Chondrocyte (in vitro differentiated cells): ENCODE measurements around the gene PPP4C. TPM values are rescaled to one million over a fixed set of nuclear protein-coding genes. Genes with fewer than 3 reads are reported as not detected.
A peak's percentile ranks its signal among the peaks of the same experiment; 100 is the strongest.

Experiments used
- DNase-seq: peaks from one replicate; pipeline ENCODE4 v3.0.0; 2021; ENCODE audit warnings: mixed read lengths, low spot score
- H3K27ac Mint-ChIP-seq: one replicate; pipeline ENCODE4 v1.8.0; 2021; ENCODE audit warnings: mild to moderate bottlenecking, moderate library complexity, mixed read lengths; ENCODE audit not compliant: unreplicated experiment
- H3K27me3 Mint-ChIP-seq: 2 replicates; pipeline ENCODE4 v1.8.0; 2021; ENCODE audit warnings: low read depth, mixed read lengths
- H3K36me3 Mint-ChIP-seq: 2 replicates; pipeline ENCODE4 v1.8.0; 2021; ENCODE audit warnings: low read depth, mixed read lengths
- H3K4me1 Mint-ChIP-seq: 2 replicates; pipeline ENCODE4 v1.8.0; 2021; ENCODE audit warnings: low read depth, mild to moderate bottlenecking, mixed read lengths
- H3K4me3 Mint-ChIP-seq: one replicate; pipeline ENCODE4 v1.8.0; 2021; ENCODE audit warnings: mild to moderate bottlenecking, moderate library complexity, mixed read lengths; ENCODE audit not compliant: unreplicated experiment
- H3K9me3 Mint-ChIP-seq: 2 replicates; pipeline ENCODE4 v1.8.0; 2021; ENCODE audit warnings: low read depth, mixed read lengths
- CTCF ChIP-seq: fragments of 200-600 bp; sonication (generic); IDR thresholded peaks from 2 replicates; pipeline ENCODE4 v1.5.0; 2021; ENCODE audit warnings: antibody characterized with exemption, mild to moderate bottlenecking, moderate library complexity
- total RNA-seq: library from RNA; stranded (reverse); gene quantifications from 3 replicates; pipeline ENCODE4 v1.2.1, GENCODE V29; 2021

The PPP4C gene
- total RNA-seq, 1 donor from 2014 or later = 81.0 TPM

GRCh38 chr16:30087181-30087898 lies 11.5 kb downstream of the PPP4C start:
- no peak overlapping the region for H3K4me3 Mint-ChIP-seq
- no peak overlapping the region for H3K27ac Mint-ChIP-seq
- no peak for TF ChIP-seq CTCF
- H3K9me3 Mint-ChIP-seq = no peaks in the 10 kb centered on the region
- H3K36me3 Mint-ChIP-seq = peaks cover 12% of the 10 kb centered on the region
- no peak for DNase-seq
- H3K27me3 Mint-ChIP-seq = no peaks in the 10 kb centered on the region
- peaks cover 22% of the 10 kb centered on the region for H3K4me1 Mint-ChIP-seq

DNA sequence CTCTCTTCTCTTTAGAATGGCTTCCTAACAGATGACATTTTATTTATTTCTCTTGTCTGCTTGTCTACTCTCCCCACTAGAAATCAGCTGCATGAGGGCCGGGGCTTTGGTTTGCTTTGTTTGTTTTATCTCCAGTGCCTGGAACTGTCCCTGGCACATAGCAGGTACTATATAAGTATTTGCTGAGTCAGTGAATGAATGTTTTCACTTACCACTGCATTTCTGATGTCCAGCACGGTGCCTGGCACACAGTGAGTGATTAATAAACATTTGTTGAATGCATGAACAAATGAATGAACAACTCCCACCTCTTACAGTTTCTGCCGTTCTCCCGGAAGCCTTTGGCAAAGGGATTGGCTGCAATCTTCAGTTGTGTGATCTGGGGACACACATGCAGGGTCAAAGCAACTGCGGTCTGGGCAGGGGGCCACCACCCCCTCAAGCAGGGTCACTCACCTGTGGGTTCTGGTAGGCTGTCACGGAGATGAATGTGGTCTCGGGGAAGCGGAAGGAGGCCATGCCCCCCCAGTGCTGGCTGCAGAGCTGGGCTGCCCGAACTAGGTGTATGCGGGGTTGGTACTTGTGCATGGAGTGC lies 12.5 kb downstream of the PPP4C start:
- Mint-ChIP-seq H3K9me3 (no peaks in the 10 kb centered on the region), H3K27ac (peak overlapping the region; percentile 37), H3K4me3 (no peak overlapping the region), H3K36me3 (peaks cover 3% of the 10 kb centered on the region), H3K27me3 (no peaks in the 10 kb centered on the region), H3K4me1 (peaks cover 27% of the 10 kb centered on the region)
- no peak for DNase-seq
- TF ChIP-seq CTCF = no peak

DNA sequence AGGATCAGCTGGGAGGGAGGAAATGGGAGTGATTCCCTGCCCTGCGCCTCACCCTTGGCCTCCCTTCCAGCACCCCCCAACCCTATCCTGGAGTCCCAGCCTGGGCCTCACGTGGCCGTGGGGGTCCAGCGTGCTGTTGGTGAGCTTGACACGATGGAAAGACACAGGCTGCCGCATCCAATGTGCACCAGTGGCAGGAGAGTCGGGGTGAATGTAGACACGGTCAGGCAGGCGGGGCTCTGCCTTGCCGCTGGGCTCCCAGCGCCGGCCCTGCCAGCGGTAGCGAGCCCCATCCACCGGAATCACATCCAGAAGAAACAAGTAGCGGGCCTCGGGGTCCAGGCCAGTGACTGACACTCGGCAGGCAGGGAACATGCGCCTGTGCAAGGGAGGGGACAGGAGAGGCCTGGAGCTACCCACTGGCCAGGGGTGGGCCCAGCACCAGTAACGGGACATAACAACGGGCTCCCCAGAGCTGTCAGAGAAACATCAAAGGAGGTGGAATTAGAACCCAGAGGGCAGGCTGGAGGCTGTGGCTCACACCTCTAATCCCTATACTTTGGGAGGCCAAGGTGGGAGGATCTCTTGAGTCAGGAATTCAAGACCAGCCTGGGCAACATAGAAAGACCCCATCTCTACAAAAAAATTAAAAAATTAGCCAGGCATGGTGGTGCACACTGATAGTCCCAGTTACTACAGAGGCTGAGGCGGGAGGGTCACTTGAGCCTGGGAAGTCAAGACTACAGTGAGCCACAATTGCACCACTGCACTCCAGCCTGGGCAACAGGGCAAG lies 13.2 kb downstream of the PPP4C start:
- H3K4me3 Mint-ChIP-seq = no peak overlapping the region
- no peak for TF ChIP-seq CTCF
- H3K27me3 Mint-ChIP-seq = no peaks in the 10 kb centered on the region
- H3K4me1 Mint-ChIP-seq = peaks cover 29% of the 10 kb centered on the region
- no peaks in the 10 kb centered on the region for H3K9me3 Mint-ChIP-seq
- DNase-seq = peak; percentile 84
- no peaks in the 10 kb centered on the region for H3K36me3 Mint-ChIP-seq
- peak overlapping the region; percentile 79 for H3K27ac Mint-ChIP-seq

GRCh38 chr16:30090610-30091331 lies 15.0 kb downstream of the PPP4C start:
- Mint-ChIP-seq H3K27ac (no peak overlapping the region), H3K36me3 (no peaks in the 10 kb centered on the region)
- DNase-seq = no peak

More at GRCh38 chr16:30090610-30091331, 15.0 kb downstream of the PPP4C start:
- H3K4me3 Mint-ChIP-seq = no peak overlapping the region
- no peak for TF ChIP-seq CTCF
- no peaks in the 10 kb centered on the region for H3K9me3 Mint-ChIP-seq
- H3K4me1 Mint-ChIP-seq = peaks cover 41% of the 10 kb centered on the region
- no peaks in the 10 kb centered on the region for H3K27me3 Mint-ChIP-seq
